Activated CD8-positive, alpha-beta T cell treated with anti-CD3 and anti-CD28 coated beads, Interleukin-2, amount 10 ng/mL, durations not matched to agents 7 days and 5 days (primary cell): ENCODE data around the gene ABCB8. TPM values are rescaled to one million over a fixed set of nuclear protein-coding genes. Genes with fewer than 3 reads are reported as not detected.

ENCODE experiments used
- ATAC-seq: fragments of 150-1000 bp; cut with Tn5 transposase; one replicate; pipeline ENCODE4 v1.10.0; 2021; ENCODE audit warnings: moderate library complexity
- CTCF ChIA-PET: fragments of 350-600 bp; sonication (Branson Sonifier 250); formaldehyde crosslinking; loops from one replicate; lab custom pipeline; 2021; ENCODE audit warnings: antibody characterized with exemption; lab: Charles Lee
- POLR2A ChIA-PET: fragments of 350-600 bp; sonication (Branson Sonifier 250); formaldehyde crosslinking; loops from one replicate; lab custom pipeline; 2021; ENCODE audit warnings: antibody characterized with exemption; lab: Charles Lee
- DNase-seq: peaks from one replicate; pipeline ENCODE4 v3.0.0-alpha.2; 2020
- H3K27ac Mint-ChIP-seq: one replicate; pipeline ENCODE4 v1.8.0; 2021; ENCODE audit warnings: mild to moderate bottlenecking, mixed read lengths
- H3K27me3 Mint-ChIP-seq: one replicate; pipeline ENCODE4 v1.8.0; 2021; ENCODE audit warnings: low read depth, mixed read lengths
- H3K36me3 Mint-ChIP-seq: one replicate; pipeline ENCODE4 v1.8.0; 2021; ENCODE audit warnings: low read depth, mixed read lengths
- H3K4me1 Mint-ChIP-seq: one replicate; pipeline ENCODE4 v1.8.0; 2021; ENCODE audit warnings: low read depth, mixed read lengths
- H3K4me3 Mint-ChIP-seq: one replicate; pipeline ENCODE4 v1.8.0; 2021; ENCODE audit warnings: mild to moderate bottlenecking, mixed read lengths
- H3K9me3 Mint-ChIP-seq: one replicate; pipeline ENCODE4 v1.8.0; 2022; ENCODE audit warnings: mixed read lengths; ENCODE audit not compliant: insufficient read depth
- total RNA-seq, 2 experiments: library from RNA; stranded (reverse); gene quantifications; one replicate each; pipeline ENCODE4 v1.2.3, GENCODE V29; 2021

Gene ABCB8
- total RNA-seq, 2 experiments from 2014 or later: 48.0 to 49.5 TPM

DNA sequence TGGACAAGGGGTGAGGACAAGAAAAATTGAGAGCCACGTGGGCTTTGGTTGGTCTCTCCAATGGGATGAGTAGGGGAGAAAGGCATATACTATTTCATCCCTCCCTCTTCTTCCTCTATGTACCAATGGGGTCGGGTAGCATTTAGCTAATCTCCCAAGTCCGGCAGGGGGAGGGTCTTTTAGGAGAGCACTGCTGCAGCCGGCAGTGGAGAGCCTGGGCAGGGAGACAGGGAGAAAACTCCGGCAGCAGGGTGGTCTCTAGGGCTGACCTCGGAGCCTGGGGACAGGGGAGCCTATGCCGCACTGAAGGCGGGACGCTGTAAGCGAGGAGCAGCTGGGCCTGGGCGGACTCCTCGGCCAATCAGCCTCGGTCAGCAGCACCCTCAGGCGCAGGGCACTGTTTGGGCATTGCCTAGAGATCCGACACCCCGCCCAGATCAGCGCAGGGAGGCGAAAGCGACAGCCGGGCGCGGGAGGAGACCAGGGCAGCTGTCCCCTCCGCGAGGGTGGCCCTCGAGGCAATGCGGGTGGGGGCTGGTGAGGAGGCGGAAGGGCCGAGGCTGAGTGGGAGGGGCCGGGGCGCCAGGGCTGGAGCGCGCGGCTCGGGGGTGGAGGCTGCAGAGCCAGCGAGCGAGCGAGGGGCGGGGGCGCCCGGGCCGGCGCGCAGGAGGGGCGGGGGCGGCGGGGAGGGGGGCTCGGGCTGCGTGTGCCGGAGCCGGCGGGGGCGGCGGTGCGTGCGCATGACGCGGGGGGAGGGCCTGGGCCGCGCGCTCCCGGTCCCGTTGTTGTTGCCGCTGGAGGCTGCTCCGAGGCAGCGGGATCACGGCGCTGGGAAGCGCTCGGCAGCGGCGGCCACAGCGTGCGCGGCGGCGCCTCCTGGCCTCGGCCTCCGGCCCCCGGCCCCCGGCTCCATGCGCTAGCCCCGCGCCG lies 57.7 kb downstream of the ABCB8 start, which contains the start of gene AGAP3:
AGAP3 (plus strand) TSS at position 785 of the 930 bp plus-strand sequence. CDS start 267 bp downstream, outside the sequence.
- ATAC-seq (peak; percentile 25), DNase-seq (peak; percentile 54)
- H3K27me3 Mint-ChIP-seq: peaks cover 30% of the 10 kb centered on the region
- no peaks in the 10 kb centered on the region for H3K9me3 Mint-ChIP-seq
- H3K4me3 Mint-ChIP-seq: peak within 1 kb of the TSS; percentile 80
- H3K4me1 Mint-ChIP-seq: peaks cover 48% of the 10 kb centered on the region
- peak within 1 kb of the TSS; percentile 82 for H3K27ac Mint-ChIP-seq
- ChIA-PET CTCF (interaction anchor here (1.2 to 1.4 kb wide), 3 partner anchors 25 to 100 kb away, joined by 4 to 10 read pairs (median 4); partner anchors contain the start of gene ABCB8), POLR2A (no interaction called here)
- peaks cover 6% of the 10 kb centered on the region for H3K36me3 Mint-ChIP-seq

DNA sequence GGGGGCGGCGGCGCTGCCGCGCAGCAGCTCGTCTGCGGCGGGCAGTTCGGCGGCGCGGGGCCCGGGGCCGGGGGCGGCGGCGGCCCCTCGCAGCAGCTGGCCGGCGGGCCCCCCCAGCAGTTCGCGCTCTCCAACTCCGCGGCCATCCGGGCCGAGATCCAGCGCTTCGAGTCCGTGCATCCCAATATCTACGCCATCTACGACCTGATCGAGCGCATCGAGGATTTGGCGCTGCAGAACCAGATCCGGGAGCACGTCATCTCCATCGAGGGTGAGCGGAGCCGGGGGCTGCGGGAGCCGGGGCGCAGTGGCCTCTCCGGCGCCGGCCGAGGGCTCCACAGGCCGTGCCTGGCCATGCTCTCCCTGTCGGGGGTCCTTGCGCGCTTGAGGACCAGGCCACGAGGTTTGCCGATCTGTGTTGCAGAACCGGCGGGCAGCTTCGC lies 58.6 kb downstream of the ABCB8 start:
- Mint-ChIP-seq H3K4me3 (peak overlapping the region; percentile 80), H3K9me3 (no peaks in the 10 kb centered on the region), H3K4me1 (peaks cover 43% of the 10 kb centered on the region), H3K36me3 (peaks cover 6% of the 10 kb centered on the region), H3K27ac (peak overlapping the region; percentile 82), H3K27me3 (peaks cover 30% of the 10 kb centered on the region)
- ATAC-seq (no peak), DNase-seq (peak; percentile 45)
- POLR2A ChIA-PET: no interaction called here
- CTCF ChIA-PET: no interaction called here

DNA sequence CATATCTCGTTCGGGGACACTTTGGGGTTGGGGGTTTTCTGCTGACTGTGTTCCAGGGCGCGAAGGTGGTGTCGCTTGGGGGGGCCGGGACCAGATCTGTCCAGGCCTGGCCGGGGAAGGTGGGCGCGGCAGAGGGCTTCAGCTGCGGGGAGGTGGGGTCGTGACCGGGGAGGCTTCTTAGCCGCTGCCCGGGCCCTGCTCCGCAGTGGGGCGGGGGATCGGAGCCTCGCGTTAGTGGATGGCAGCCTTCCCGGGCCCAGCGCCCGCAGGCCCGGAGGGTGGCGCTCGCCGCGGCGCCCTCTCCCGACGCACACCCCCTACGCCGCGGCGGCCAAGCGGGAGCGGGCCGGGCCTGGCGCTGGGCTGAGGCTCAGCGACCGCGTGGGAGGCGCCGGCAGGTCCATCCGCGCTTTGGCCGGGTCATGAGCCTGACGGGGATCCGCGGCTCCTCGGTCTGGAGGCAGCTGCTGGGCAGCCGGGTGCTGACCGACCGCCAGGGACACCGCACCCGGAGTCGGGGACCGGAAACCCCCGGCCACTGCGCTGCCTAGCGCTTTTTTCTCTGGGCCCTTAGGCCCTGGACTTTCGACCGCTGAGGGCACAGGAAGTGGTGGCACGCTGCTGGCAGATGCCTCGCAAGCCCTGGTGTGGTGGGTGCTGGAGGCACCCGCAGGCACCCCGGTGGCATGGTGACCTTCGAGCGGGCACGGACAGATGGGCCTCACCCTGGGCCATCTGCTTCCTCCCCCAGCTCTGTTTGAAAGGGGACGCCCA lies 59.2 kb downstream of the ABCB8 start:
- no peaks in the 10 kb centered on the region for H3K9me3 Mint-ChIP-seq
- peak; percentile 30 for DNase-seq
- CTCF ChIA-PET: interaction anchor here (1.2 to 1.5 kb wide), 3 partner anchors 18 to 36 kb away, joined by 3 to 8 read pairs (median 4); no protein-coding TSS in a partner anchor
- peaks cover 37% of the 10 kb centered on the region for H3K4me1 Mint-ChIP-seq
- H3K36me3 Mint-ChIP-seq: peaks cover 4% of the 10 kb centered on the region
- no peak overlapping the region for H3K27ac Mint-ChIP-seq
- peaks cover 30% of the 10 kb centered on the region for H3K27me3 Mint-ChIP-seq
- peak overlapping the region; percentile 80 for H3K4me3 Mint-ChIP-seq
- POLR2A ChIA-PET: interaction anchor here (0.8 kb wide), 1 partner anchor 28 kb away, joined by 3 read pairs; no protein-coding TSS in a partner anchor
- peak; percentile 9 for ATAC-seq

DNA sequence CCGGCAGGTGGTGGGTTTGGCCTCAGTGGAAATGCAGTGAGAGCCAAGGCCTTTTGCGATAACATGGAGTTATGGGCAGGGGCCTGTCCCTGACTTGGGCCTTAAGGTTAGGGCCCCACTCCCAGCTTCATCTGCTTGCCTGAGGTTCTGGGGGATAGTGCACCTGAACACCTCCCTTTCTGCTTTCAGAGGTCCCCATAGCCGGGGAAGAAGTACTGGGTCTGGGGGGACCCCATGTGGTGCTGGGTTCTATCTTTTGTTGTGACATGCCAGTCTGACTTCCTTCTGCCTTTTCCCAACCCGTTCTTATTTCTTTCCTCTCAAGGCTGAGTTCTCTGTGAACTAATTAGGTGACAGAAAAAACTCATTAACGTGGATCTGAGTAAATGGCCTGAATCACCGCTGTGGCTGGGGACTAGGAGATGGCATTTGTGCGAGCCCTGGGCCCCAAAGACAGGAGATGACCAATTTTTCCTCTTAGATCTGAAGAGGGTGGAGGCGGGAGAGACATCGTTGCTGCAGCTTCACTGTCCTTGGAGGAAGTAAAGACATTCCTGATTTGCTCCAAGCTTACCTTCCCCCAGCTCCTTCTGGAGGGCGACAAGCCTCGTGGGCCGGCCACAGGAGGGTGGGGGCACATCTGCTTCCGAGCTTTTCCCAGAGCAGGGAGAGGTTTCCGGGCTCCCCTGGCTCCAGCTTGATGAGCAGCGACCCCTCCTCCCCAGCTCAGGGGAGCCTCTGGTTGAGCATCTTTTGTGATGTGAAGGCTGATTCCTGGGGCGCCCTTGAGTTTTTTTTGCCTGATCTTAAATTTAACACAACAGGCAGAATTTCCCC lies 60.0 kb downstream of the ABCB8 start:
- ChIA-PET CTCF (interaction anchor here (0.9 to 1.5 kb wide), 4 partner anchors 17 to 190 kb away, joined by 3 to 8 read pairs (median 4); no protein-coding TSS in a partner anchor), POLR2A (interaction anchor here (0.8 kb wide), 1 partner anchor 27 kb away, joined by 3 read pairs; no protein-coding TSS in a partner anchor)
- Mint-ChIP-seq H3K4me1 (peaks cover 33% of the 10 kb centered on the region), H3K27ac (no peak overlapping the region), H3K4me3 (peak overlapping the region; percentile 31), H3K36me3 (no peaks in the 10 kb centered on the region), H3K27me3 (peaks cover 30% of the 10 kb centered on the region), H3K9me3 (no peaks in the 10 kb centered on the region)
- ATAC-seq (no peak), DNase-seq (no peak)

DNA sequence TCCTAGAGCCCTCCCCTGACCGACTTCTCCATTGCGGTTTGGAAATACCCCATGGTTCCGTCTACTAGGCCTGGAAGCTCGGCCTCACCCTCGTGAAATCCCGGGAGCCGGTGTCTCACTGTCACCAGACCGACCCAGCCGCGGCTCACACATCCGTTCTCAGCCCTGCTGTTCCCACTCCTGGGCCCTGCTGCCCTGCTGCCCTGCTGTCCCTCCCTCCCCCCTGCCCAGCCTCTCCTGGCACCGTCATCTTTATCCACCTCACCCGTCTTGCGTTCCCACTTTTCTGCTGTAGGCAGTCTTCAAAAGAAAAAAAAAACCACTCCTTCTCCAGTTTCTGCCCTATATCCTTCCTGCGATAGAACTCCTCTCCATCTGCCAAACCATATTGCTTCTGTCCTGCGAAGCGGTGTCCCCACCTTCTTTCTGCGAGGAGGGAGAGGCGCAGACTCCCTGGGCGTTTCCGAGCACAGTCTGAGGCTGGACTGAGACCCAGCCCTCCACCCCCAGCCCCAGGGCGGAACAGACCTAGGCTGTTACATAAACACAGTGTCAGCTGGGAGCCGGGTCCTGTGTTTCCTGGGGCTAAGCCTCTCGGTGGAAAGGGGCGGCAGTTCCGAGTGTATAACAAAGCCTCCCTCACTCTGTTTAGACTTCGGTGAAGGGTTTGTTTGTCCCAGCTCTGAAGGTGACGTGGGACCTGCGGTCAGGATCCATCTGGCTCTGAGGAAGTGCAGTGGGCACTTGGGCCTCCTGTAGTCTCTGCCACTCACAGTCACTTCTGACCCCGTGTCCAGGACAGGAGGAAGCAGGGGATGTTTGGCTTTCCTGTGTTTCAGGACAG lies 60.8 kb downstream of the ABCB8 start:
- CTCF ChIA-PET: interaction anchor here (0.9 to 1.3 kb wide), 3 partner anchors 16 to 191 kb away, joined by 3 to 4 read pairs (median 4); no protein-coding TSS in a partner anchor
- ATAC-seq: no peak
- peak overlapping the region; percentile 1 for H3K4me3 Mint-ChIP-seq
- POLR2A ChIA-PET: interaction anchor here (1.0 kb wide), 1 partner anchor 31 kb away, joined by 3 read pairs; no protein-coding TSS in a partner anchor
- no peaks in the 10 kb centered on the region for H3K36me3 Mint-ChIP-seq
- no peak for DNase-seq
- H3K9me3 Mint-ChIP-seq: no peaks in the 10 kb centered on the region
- H3K4me1 Mint-ChIP-seq: peaks cover 28% of the 10 kb centered on the region
- peaks cover 30% of the 10 kb centered on the region for H3K27me3 Mint-ChIP-seq
- H3K27ac Mint-ChIP-seq: no peak overlapping the region

DNA sequence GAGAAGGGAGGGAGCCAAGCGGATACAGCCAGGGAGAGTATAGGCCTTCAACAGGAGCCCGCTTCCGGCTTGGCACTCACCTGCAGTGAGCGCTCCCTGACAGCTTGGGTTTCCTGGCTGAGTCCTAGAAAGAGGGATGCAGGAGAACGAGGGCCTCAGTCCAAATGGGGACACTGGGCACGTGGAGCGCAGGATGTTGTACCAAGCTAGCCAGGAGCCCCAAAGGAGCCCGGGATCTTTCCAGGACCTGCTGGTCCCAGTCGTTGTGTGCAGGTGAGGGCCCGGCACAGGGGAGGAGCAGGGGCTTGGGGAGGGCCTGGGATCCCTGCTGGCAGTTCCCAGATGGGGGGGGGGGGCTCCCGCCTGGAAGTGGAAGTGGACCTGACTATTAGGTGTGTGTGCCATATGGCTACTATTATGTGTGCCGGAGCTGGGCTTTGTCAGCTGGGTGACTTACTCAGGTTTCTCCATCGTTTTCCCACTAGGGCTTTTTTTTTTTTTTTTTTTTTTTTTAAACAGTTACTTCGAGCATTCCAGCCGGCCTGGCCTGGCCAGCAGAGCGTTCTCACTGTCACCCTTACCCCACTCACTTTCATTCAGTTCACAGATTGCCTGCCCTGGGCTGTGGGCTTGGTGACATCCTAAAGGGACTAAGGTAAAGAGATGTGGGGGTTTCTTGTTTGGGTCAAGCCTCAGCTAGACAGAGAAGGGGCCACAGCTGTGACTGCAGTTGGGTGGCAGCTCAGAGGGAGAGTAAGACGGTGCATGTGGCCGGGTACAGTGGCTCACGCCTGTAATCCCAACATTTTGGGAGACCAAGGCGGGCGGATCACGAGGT lies 61.9 kb downstream of the ABCB8 start:
- DNase-seq (no peak), ATAC-seq (no peak)
- Mint-ChIP-seq H3K9me3 (no peaks in the 10 kb centered on the region), H3K4me1 (peaks cover 24% of the 10 kb centered on the region), H3K27ac (no peak overlapping the region), H3K4me3 (no peak overlapping the region), H3K36me3 (no peaks in the 10 kb centered on the region), H3K27me3 (peaks cover 25% of the 10 kb centered on the region)
- ChIA-PET POLR2A (interaction anchor here (1.0 kb wide), 1 partner anchor 32 kb away, joined by 3 read pairs; no protein-coding TSS in a partner anchor), CTCF (interaction anchor here (1.0 to 1.2 kb wide), 2 partner anchors 20 to 31 kb away, joined by 3 read pairs; no protein-coding TSS in a partner anchor)

DNA sequence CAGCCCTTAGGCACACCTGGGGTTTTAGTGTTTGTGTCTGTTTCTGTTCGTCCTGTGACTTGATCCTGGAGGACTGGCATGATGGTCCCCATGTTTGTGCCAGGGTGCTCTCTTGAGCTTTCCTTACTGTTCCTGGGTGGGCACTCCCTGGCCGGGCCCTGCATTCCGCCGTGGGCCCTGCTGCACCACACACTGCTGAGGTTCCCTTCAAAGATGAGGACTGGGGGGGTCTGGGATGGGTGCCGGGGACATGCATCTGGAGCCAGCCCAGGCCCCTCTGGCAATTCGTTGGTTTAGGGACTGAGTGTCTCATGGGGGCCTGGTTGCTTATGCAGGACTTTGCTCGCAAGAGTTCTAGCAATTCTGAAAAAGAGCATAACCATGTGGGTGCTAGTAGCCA lies 62.8 kb downstream of the ABCB8 start:
- H3K27me3 Mint-ChIP-seq: peaks cover 16% of the 10 kb centered on the region
- no peak overlapping the region for H3K27ac Mint-ChIP-seq
- ATAC-seq (no peak), DNase-seq (no peak)
- H3K9me3 Mint-ChIP-seq: no peaks in the 10 kb centered on the region
- H3K36me3 Mint-ChIP-seq: no peaks in the 10 kb centered on the region
- CTCF ChIA-PET: interaction anchor here (1.0 to 1.2 kb wide), 2 partner anchors 19 to 32 kb away, joined by 3 read pairs; no protein-coding TSS in a partner anchor
- peaks cover 15% of the 10 kb centered on the region for H3K4me1 Mint-ChIP-seq
- POLR2A ChIA-PET: no interaction called here
- no peak overlapping the region for H3K4me3 Mint-ChIP-seq

DNA sequence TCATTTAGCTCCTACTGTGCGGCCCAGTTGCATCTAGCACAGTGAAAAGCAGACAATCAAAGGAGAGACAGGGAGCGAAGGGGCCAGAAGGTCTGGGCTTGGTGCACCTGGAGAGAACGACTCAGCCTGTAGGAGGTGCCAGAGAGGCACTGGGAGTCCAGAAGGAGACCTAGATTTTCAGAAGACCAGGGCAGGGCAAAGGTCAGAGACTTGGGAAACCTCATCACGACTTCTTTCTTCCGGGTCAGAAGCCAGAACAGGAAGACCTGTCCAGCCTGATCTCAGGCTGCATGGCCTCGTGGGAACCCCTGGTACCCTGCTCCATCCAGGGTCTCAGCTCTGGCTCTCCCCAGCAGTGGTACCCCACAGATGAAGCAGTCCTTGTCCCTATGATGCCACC lies 63.2 kb downstream of the ABCB8 start:
- DNase-seq (peak; percentile 41), ATAC-seq (no peak)
- Mint-ChIP-seq H3K4me1 (peaks cover 14% of the 10 kb centered on the region), H3K27me3 (peaks cover 16% of the 10 kb centered on the region), H3K36me3 (no peaks in the 10 kb centered on the region), H3K4me3 (no peak overlapping the region), H3K27ac (no peak overlapping the region), H3K9me3 (no peaks in the 10 kb centered on the region)
- CTCF ChIA-PET: interaction anchor here (0.5 kb wide), 1 partner anchor 213 kb away, joined by 3 read pairs; no protein-coding TSS in a partner anchor
- POLR2A ChIA-PET: no interaction called here

- Mint-ChIP-seq H3K36me3 (no peaks in the 10 kb centered on the region), H3K27ac (no peak overlapping the region), H3K4me1 (peaks cover 13% of the 10 kb centered on the region), H3K27me3 (peaks cover 14% of the 10 kb centered on the region), H3K4me3 (no peak overlapping the region), H3K9me3 (no peaks in the 10 kb centered on the region)
- DNase-seq (no peak), ATAC-seq (no peak)
- ChIA-PET CTCF (interaction anchor here (0.5 to 1.0 kb wide), 2 partner anchors 20 to 214 kb away, joined by 3 read pairs; no protein-coding TSS in a partner anchor), POLR2A (no interaction called here)
These were observed 63.7 kb downstream of the ABCB8 start for GRCh38 chr7:151091988-151092387.
